GM19468 (cell line): Measurements from ENCODE around the gene GSTO1.
A peak's percentile ranks its signal among the peaks of the same experiment; 100 is the strongest.
"Not testable (repeated sequence)": the region's sequence is repeated elsewhere in the genome, so short reads cannot be mapped to it uniquely, and the experiment has no call there.

ENCODE experiments used
- ATAC-seq: cut with Tn5 transposase; IDR thresholded peaks from one replicate; pipeline ENCODE4 v1.9.1; 2021; ENCODE audit warnings: mild to moderate bottlenecking, moderate library complexity, moderate number of reproducible peaks; ENCODE audit not compliant: unreplicated experiment; ENCODE audit errors: extremely low read depth

The GSTO1 gene

DNA sequence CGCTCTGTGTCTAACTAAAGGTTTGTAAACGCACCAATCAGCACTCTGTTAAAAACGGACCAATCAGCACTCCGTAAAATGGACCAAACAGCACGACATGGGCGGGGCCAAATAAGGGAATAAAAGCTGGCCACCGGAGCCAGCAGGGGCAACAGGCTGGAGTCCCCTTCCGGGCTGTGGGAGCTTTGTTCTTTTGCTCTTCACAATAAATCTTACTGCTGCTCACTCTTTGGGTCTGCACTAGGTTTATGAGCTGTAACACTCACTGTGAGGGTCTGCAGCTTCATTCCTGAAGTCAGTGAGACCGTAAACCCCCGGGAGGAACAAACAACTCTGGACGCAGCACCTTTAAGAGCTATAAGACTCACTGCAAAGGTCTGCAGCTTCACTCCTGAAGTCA, 5.8 kb upstream of the GSTO1 start:
- not testable (repeated sequence) for ATAC-seq

DNA sequence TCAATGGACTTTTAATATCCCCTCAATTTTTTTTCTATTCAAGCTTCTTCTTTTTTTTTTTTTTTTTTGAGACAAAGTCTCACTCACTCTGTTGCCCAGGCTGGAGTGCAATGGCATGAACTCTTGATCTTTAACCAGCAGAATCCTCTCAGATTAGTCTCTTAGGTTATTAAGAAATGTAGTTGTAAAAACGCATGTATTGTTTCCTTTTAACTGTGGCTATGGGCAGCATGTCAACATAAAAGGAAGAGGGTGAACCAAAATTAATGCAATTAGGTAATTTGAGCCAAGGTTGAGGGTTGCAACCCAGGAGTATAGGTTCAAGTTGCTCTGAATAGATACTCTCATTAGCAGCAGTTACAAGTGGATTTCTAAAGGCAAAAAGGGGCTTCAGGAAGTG, 4.3 kb upstream of the GSTO1 start:
- ATAC-seq: no peak

DNA sequence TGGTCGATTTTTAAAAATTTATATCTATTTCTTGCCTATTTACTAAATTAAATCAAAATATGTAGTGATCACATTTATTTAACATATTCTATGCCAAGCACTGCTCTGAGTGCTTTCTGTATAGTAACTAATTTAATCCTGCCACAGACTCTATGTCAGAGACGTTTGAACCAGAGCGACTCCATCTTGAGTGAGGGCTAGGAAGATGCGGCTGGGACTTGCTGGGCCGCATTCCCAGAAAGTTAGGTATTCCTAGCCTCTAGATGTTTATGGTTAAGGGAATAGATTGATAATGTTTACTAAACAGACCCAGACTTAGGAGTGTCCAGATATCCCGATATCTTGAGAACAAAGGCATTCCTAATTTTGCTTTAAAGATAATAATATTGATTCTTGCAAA, 3.2 kb upstream of the GSTO1 start:
- no peak for ATAC-seq

GRCh38 chr10:104252368-104252767, 2.3 kb upstream of the GSTO1 start:
- no peak for ATAC-seq

DNA sequence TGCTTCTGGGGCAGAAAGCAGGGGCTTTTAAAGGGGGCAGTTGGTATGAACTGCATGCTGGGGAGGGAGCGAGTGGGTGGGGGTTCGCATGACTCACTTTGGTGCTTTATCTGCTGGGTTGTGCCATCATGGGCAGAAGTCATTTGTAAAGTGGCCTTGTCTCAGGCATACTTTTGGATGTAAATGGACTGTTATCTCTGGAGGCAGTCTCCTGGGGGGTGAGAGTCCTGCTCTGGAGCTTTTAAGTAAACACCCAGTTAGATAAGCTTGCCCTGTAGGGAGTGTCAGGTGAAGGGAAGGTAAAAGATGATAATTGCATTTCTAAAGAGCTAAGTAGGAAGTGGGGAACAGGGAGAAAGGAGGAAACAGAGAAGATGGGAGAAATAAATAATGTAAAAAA, 1.6 kb upstream of the GSTO1 start:
- ATAC-seq: no peak

DNA sequence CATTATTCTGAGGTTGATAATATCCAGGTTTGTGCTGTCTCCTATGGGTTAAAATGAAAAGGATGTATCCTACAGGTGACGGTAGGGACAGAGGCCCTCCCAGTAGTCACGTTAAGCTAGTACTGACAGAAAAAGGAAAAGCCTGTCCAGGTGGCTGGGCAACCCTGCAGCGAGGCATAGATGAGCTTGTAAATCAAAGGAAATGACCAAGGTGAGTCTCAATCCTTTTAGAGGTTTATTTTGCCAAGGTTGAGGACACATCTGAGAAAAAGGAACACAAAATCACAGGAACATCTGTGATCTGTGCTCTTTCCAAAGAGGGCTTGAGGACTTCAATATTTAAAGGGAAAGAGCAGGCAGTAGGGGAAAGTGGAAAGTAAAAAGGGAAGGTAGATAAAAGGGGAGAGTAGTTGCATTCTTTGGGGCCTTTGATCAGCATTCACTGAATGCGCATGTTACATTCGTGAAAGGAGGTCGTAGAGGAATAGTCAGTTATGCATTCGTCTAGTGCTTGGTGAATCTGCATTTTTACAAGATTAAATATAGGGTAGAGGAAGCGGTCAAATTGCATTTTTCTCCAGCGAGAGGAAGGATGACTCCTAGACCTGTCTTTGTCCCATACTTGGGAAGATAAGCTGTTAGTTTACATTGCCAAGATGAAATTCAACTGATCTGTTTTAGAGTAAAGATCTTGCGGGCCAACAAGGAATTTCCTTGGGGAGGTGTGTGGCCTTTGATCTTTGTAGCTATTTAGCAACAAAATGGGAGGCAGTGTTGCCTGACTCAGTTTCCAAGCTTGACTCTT, 884 bp upstream of the GSTO1 start:
- no peak for ATAC-seq

DNA sequence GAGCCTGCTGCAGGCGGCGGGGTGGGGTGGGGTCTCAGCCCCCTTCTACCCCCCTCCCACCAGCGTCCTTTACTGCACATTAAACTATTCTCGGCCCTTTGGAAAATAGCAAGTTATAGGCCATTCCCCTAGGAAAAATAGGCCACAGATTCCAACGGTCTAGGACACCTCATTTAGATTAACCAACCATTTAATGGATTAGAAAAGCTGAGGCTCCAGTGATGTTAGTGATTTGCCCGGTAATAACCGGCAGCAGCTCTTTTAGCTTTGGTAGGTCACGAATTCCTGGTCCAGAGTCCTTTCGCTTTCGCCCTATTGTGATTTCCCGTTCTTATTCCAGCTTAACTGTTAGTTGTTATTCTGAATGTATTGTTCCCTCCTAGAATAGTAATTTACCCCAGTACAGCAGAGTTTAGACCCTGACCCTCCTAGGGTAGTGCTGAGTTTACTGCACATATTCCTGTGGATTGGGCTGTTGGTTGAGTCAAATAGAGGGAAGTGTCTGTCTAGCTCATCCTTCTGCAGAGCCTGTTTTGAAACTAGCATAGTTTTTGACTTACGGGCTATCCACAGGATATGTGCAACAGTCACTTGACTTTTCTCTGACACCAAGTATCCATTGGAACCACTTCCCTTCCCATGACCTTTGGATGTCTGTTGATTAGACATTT, 754 bp downstream of the GSTO1 start:
- no peak for ATAC-seq

- ATAC-seq: no peak
Observed at GRCh38 chr10:104256335-104256961, 1.8 kb downstream of the GSTO1 start.

- ATAC-seq: no peak
Observed at GRCh38 chr10:104257235-104257634, 2.5 kb downstream of the GSTO1 start.

DNA sequence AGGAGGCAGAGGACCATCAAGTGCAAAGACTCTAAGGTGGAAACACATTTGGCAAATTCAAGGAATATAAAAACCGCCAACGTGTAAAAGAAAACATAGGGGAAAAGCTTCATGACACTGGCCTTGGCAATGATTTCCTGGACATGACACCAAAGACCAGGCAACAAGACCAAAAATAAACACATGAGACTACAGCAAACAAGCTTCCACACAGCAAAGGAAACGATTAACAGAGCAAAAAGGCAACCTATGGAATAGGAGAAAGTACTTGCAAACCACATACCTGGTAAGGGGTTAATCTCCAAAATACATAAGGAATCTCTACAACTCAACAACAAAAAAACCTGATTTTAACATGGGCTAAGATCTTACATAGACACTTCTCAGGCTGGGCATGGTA, 3.5 kb downstream of the GSTO1 start:
- no peak for ATAC-seq

GRCh38 chr10:104259456-104259855, 4.8 kb downstream of the GSTO1 start:
- no peak for ATAC-seq

GRCh38 chr10:104259999-104260774, 5.5 kb downstream of the GSTO1 start:
- no peak for ATAC-seq

DNA sequence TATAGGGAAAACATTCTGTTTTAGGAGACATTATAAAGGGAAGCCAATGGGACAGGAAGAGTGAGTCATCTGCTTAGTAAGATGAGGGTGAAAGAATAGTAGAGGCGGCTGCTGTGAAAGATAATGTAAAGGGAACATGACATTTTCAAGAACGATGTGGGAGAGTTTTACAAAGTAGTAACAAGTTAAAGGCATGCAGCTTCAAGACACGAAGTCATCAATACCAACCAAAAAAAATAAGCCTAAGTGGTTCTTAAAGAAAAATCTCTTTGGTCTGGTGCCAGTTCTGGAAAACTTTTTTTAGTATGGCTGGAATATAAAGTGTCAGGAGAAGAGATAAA, 6.1 kb downstream of the GSTO1 start:
- no peak for ATAC-seq

GRCh38 chr10:104262055-104262454, 7.4 kb downstream of the GSTO1 start:
- ATAC-seq: no peak

DNA sequence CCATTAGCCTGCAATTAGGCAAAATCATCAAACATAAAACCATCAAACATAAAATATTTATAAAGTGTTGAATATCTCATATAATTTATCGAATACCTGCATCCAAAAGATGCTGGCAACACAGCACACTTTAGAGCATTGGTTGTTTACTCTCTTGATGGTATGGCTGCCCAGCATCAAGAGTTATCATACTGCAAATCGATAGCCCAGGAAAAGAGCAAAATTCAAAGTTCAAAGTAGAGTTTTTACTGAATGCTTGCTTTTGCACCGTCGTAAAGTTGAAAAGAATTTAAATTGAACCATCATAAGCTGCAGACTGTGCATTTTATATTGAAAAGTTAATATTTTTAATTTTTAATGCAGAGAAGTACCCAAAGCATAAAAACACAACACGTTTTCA, 10.1 kb downstream of the GSTO1 start:
- ATAC-seq: no peak

- no peak for ATAC-seq
Observed at GRCh38 chr10:104267721-104268404, 13.2 kb downstream of the GSTO1 start.

GRCh38 chr10:104268405-104268712, 13.7 kb downstream of the GSTO1 start:
- ATAC-seq: no peak

- peak; percentile 100 for ATAC-seq
Observed at GRCh38 chr10:104268713-104269645, 14.3 kb downstream of the GSTO1 start, which contains the start of gene GSTO2. GSTO2 (plus strand) TSS chr10:104269184; CDS start chr10:104274916, 5,732 bp downstream.

DNA sequence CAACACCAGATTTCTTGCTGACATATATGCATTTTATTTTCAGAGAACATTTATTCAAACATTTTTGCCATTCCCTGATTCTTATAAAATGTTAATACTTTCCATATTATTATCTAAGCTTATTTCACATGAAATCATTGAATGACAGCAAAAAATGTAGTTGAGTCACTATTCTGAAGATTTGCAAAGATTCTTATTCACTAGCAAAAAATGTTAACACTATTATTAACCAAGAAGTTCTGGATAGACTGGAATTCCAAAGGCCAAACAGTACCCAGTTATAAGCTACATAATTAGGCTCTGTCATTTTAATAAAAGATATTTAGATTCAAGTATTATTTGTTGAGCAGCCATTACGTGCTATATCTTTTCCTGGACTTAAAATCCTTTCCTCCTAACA, 18.6 kb downstream of the GSTO1 start:
- no peak for ATAC-seq
